Measurements from ENCODE around the gene INHBC.
A peak's percentile ranks its signal among the peaks of the same experiment; 100 is the strongest.

The INHBC gene

GRCh38 chr12:57470286-57470969, 35.8 kb downstream of the INHBC start:
- no peak for DNase-seq

DNA sequence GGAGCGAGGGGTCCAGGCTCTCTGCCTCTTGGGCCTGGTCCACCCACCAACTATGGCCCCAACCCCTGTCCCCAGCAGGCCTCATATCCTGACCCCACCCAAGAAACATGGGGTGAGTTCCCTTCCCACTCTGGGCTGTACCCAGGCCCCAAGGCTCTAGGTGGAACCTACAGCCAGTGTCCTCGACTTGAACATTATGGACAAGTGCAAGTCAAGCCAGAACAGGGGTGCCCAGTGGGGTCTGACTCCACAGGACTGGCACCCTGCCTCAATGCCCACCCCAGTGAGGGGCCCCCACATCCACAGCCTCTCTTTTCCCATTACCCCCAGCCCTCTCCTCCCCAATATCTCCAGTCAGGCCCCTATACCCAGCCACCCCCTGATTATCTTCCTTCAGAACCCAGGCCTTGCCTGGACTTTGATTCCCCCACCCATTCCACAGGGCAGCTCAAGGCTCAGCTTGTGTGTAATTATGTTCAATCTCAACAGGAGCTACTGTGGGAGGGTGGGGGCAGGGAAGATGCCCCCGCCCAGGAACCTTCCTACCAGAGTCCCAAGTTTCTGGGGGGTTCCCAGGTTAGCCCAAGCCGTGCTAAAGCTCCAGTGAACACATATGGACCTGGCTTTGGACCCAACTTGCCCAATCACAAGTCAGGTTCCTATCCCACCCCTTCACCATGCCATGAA, 36.5 kb downstream of the INHBC start:
- no peak for DNase-seq

- no peak for DNase-seq
These were observed 37.1 kb downstream of the INHBC start for GRCh38 chr12:57471661-57472060.

DNA sequence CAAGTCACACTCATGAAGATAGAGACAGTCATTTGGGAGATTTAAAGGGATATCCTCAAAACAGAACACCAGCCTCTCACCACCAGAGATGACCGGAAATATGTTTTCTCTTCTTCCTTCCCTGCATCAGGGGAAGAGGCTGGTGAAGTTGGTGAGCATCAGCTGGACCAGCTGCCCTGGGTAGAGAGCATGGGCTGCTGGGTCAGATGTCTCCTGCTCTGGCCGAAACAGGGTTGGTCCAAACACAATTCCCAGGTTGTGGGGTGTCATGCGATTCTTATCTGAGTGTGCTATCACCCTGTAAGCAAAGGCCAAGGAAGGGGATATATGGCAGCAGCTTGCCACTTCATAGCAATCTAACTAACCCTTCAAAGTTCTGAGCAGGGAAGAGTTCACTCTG, 37.8 kb downstream of the INHBC start:
- no peak for DNase-seq

GRCh38 chr12:57473392-57473791, 38.8 kb downstream of the INHBC start:
- DNase-seq, result no peak

DNA sequence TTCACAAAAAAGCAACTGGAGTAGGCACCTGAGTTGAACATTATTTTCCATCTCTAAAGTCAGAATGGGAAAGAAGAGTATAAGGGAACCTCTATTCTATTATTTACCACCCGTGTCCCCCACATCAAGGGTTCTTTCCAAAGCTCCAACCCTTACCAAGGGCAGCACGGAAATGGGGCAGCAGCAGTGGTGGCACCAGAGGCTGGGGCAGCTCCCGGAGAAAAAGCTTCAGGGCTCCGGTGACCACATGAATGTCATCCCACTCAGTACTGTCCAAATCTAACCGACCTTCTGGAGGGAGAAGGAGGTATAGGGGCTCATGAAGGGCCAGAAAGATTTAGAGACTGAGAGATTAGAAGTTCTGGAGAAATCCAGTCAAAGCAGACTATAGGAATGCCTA, 39.3 kb downstream of the INHBC start:
- DNase-seq, result no peak

DNA sequence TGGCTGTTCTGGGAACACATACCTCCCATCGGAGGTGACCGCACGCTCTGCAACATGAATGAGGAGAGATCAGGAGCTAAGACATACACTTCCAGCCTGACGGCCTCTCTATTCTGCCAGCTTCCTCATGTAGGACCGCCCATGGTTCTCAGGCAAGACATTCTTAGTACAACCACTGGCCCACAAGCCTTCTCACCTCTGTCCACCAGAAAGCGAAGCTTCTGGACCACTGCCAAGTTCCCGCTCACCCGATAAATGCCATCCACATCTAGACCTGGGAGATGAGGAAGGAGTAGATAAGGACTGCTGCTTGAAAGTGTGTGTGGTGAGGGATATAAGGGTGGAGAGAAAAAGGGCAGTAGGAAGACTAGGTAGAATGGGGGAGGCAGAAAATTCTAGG, 39.8 kb downstream of the INHBC start:
- no peak for DNase-seq

DNA sequence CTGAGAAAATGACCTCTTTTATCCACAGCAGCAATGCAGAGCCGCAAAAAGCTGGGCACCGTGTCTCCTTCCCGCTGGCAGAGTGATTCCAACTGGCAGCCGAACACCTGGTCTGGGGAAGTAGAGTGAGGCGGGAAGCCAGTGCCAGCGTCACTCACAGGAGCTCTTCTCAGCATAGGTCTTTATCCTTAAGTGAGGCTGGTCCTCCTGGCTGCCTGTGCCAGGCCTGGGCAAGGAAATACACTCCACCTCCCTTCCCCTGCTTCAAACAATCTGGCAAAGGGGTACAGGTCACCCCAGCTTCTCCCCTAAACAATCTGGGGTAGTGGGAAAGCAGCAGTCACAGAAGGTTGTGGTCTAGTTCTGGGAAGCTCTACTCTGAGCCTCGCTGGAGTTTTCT, 40.3 kb downstream of the INHBC start:
- DNase-seq, result no peak

DNA sequence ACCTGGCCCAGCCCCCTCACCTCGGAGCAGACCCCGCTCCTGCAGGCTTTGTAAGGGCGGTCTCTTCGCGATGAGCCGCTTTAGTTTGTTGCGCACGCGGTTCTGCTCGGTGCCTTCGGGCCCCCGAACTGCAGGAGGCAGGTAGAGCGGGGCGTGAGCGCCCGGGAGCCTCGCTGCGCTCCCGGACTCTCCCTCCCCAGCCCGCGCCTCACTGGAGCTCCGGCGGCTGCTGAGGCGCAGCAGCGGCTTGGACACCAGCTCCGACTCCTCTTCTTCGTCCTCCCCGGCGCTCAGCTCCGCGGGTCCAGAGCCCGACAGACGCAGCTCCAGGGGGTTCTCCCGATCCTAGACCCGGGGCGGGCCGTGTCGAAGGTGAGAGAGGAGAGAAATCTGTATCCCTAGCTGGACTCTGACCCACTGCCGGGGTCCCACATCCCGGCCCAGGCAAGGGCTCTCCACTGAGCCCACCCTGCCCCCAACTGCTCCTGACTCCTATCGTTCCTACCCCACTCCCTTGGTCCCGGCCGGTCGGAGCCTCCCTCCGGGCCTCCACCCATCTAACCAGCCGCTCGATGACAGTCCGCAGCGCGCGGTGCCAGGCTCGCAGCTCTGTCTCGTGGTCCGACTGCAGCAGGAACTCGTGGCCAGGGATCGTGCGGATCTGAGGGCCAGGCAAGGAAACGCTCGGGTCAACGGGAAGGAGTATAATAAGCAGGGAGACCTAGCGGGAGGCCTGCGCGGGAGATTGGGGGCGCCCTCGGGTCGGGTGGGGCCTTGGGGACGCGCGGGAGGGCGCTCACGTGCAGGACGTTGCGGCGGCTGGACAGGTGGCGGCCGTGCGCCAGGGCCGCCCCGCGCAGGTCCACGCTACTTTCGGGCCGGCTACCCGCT, 40.9 kb downstream of the INHBC start:
- no peak for DNase-seq

- peak; percentile 67 for DNase-seq
These were observed 41.8 kb downstream of the INHBC start for GRCh38 chr12:57476162-57476992.

GRCh38 chr12:57476993-57477709, 42.6 kb downstream of the INHBC start:
- peak; percentile 14 for DNase-seq

- peak; percentile 27 for DNase-seq
These were observed 43.4 kb downstream of the INHBC start for GRCh38 chr12:57477710-57478681.

- no peak for DNase-seq
These were observed 44.4 kb downstream of the INHBC start for GRCh38 chr12:57479043-57479375.

- peak; percentile 54 for DNase-seq
These were observed 45.0 kb downstream of the INHBC start, which contains the start of gene ARHGAP9 for GRCh38 chr12:57479376-57480115. Gene ARHGAP9, minus strand, starts transcription at chr12:57479866. Its CDS starts 460 bp downstream, at chr12:57479406.

DNA sequence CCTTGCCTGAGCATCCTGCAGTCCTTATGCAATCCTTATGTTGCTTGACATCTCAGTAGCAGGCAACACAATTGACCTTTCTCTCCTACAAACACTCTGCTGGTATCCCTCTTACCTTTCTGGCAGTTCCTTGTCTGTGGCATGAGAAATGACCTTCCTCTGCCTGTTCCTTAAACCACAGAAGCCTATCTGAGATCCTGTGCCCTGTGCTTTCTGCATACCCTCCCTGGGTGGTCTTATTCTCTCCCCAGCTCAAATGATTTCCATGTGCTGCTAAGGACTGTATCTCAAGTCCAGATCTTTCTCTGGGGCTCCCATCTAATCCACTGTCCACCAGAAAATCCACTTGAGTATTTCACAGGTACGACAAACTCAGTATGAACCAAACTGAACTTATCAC, 47.1 kb downstream of the INHBC start:
- DNase-seq, result no peak

- DNase-seq, result no peak
These were observed 48.9 kb downstream of the INHBC start for GRCh38 chr12:57483466-57483865.

- DNase-seq, result no peak
These were observed 51.1 kb downstream of the INHBC start for GRCh38 chr12:57485695-57486094.

- no peak for DNase-seq
These were observed 52.5 kb downstream of the INHBC start for GRCh38 chr12:57487055-57487596.

DNA sequence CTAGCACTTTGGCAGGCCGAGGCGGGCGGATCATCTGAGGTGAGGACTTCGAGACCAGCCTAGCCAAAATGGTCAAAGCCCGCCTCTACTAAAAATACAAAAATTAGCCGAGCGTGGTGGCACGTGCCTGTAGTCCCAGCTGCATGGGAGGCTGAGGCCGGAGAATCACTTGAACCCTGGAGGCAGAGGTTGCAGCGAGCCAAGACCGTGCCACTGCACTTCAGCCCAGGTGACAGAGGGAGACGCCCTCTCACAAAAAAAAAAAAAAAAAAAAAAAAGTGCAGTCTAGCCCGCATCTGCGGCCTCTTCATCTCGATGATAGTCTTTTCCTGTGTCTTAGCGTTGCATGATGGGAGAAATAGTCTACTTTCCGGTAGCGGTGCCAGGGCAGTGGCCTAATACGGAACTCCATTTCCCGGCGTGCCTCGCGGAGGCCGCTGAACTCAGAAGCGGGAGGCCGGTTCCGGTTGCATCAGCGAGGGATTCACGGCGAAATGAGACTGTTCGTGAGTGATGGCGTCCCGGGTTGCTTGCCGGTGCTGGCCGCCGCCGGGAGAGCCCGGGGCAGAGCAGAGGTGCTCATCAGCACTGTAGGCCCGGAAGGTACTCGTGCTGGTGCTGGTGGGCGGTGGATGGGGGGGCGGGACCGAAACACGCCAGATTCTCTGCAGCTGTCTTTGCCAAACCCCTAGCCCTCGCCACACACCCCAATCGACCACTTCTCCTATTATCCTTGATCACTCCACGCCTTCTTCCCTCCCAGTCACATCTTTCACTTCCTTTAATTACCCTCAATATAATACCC, 53.2 kb downstream of the INHBC start, which contains the start of gene MARS1:
MARS1 (plus strand) TSS at position 472 of the 805 bp plus-strand sequence; CDS start at position 495, 23 bp downstream.
- DNase-seq, result peak; percentile 89

Data from activated gamma-delta T cell treated with Interleukin-2 at 50 U/mL for 16 hours (primary cell).